NCI-H2171 (cell line): ENCODE measurements around the gene FHIT.
A peak's percentile ranks its signal among the peaks of the same experiment; 100 is the strongest.

ENCODE experiments used
- DNase-seq: peaks from one replicate; lab custom pipeline; 2025; lab: John Stamatoyannopoulos, UW

Gene FHIT

DNA sequence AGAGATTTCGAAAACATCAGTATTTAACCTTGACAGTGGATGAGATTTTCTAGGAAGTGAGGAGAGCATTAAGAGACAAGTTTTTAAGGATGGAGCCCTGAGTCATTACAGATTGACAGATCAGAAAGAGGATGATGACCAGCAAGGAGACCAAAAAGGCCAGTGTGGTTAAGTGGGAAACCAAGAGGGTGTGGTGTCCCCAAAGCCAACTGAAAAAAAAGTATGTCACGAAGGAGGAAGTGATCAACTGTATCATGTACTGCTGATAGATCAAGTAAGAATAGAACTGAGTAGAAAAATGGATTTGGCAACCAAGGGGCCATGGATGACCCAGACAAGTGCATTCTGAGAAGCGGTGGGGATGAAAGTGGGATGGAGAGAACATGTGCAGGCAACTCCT is 491.8 kb downstream of the FHIT start:
- DNase-seq: no peak

DNA sequence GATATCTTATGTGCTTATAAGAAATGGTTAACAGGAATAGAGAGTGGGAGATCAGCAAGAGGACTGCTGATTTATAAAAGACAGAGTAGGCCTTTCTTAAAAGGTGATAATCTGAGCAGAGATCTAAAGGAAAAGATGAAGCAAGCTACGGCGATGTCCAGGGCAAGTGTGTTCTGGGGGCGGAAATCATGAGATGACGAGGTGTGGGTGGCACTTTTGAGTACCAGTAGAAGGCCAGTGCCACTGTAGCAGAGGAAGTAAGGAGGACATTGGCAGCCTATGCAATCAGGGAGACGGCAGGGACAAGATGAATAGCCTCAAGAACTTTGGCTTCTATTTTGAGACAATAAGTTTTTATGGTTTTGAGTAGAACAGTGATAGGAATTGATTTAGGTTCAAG is 492.4 kb downstream of the FHIT start:
- DNase-seq: no peak

DNA sequence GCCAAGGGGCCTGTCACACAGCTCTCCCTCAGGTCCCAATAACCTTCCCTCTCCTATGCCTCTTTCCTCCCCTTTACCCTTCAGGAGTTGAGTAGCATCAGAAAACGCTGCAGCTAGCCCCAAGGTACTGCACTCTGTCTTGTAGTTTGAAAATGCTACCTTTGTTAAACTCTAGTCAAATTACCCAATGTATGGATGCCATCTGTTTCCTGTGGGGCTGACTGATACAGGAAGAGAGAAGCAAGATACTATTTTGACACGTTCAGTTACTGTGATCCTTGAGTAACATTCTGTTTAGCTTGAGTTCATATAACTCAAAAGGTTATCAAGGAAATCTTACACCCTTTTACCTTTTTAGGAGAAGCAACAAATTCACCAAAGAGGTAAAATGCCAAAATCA is 493.1 kb downstream of the FHIT start:
- no peak for DNase-seq

DNA sequence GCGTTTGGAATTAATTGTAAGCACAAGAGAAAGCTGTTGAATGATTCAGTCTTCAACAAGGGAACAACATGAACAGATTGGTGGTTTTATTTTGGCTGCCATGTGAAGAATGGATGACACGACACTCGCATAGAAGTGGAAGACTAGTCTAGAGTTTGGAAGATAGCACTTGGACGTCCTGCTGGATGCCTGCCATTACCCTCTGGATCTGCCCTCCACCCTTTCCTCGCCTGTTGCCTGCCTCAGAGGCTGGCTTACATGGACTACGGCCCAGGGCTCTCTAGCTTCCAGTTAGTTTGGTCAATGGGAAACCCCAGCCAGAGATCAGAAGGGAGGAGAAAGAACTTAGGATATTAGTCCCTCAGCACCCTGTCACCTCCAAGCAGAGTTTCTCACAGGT is 493.5 kb downstream of the FHIT start:
- DNase-seq: no peak

DNA sequence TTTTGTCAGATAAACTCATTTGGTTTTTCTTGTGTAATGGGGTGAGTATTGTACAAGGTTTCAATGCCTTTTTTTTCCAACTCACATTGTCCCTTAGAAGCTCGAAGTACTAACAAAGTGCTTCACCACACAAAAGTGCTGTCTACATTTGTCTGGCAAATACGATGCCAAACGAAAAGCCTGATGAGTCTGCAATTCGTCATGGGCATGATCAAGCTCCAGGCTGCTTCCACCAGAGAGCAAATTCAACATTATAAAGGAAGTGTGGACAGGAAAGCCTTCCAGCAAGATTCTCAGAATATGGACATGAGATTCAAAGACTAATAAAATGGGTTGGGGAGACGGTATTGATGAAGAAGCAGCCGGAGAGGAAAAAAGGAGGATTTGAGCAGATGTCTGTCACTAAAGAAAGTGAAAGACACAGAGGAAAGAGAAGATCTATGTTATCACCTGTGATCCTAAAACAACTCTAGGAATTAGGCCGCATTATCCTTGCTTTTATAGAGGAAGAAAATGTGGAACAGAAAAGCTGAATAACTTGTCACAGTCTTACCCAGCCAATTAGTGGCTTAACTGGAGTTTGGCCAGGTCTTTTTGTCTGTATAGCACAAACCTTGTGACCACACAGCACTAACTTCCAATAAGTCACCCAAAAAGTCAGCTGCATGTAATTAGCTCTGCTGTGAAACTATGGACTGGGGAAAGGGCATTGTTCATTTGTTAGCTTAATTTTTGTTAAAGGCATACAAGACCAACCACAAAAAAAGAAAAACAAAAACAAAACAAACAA is 494.8 kb downstream of the FHIT start:
- DNase-seq: no peak

DNA sequence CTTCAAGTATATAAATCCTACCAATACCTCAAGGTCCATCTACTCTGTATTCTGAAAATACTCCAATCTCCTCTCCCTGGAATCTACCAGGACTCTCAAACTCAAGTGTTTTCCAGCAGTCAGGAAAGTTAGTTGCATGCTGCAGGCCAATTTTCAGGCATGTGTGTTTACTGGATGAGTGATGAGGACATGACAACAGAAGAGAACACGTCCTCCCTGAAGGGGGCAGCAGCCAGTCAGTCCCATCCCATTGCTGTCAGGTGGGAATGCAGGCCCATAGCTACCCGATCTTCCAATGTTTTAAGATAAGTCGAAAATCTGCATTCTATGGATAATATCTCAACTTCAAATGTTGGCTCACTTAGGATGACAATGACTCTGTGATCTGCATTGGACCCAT is 496.2 kb downstream of the FHIT start:
- DNase-seq: no peak

DNA sequence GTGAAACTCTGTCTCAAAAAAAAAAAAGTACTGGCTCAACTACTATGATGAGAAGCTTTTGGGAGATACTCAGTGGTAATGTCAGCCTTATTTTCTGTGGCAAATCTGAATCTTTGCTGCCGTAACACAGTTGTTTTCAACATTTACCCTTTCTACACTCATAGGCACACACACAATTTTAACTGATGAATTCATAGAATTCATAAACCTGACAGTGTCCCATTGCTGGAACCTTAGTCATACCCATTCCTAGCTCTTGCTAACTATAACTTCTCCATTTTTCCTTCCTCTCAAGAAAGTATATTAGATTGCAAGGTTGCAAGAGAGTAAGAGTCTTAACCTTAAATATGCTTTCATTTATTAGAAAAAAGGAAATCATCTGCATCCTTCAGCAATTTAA is 496.6 kb downstream of the FHIT start:
- no peak for DNase-seq

DNA sequence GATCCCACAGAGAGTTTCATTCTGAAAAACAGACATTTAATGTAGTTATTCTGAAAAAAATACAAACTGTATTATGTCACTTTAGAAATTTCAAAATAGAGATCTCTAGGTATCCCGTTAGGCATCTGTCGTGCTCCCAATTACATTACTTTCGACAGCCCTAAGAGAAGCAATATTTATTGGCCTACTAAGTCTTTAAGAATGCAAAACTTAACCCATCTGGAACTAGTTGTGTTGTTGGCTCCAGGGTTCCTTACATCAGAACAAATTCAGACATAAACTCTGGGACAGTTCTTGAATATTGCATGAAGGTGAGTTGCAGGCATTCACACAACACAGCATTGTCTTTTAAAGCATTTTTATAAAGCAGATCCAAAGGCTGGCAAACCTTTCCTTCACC is 498.4 kb downstream of the FHIT start:
- DNase-seq: no peak

DNA sequence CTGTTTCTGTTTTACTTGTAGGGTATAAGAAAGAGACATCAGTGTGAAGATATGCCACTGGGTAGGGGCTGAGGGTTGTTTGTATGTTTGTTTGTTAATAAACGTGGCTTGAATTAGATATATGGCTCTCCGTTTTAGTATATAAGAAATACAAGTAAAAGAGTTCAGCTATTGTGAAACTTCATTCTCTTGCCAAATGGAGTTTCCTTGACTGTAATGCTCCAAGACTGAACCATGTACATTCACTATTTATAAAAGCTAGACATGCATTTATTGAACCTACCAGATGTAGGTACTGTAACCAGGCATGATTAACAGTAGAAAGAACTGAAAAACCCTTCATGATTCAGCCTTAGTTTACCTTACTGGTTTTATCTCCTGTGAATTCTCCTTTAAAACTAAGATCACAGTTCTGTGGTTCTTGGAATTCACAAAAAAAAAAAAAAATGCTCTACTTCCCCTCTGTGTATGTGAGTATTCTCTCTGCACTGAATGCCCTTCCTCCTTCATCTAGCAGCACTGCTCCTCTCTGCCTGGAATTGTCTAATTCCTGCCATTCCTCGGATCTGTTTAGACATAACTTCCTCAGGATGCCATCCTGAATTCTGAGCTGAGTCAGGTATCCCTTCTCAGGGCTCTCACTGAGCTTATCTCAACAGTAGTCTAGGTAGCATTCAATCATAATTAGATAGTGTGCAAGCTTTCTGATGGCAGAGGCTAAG is 504.4 kb downstream of the FHIT start:
- no peak for DNase-seq

DNA sequence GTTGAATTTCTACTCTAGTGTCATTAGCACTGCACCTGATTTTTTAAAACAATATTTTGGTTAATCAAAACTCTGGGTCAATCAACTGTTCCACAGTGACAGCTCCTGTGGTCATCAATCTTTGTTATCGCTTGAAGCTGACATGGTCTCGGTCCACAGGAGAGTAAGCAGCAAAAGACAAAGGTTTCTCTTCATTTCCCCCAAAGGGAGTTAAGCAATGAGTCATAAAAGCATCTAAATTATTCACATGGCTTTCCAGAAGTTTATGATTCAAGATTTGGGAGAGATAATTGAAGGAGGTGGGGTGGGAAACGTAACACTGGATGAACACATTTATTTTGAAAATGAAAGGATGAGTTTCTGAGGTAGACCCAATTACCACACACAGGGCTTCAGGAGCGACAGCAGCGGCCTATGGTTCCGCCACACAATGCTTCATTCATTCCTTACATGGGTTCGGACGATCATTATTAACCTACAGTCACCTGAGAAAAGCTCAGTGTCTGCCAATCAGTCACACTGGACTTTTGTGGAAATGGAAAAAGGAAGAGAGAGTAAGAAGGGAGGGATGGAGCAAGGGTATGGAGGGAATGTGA is 505.1 kb downstream of the FHIT start:
- DNase-seq: no peak

DNA sequence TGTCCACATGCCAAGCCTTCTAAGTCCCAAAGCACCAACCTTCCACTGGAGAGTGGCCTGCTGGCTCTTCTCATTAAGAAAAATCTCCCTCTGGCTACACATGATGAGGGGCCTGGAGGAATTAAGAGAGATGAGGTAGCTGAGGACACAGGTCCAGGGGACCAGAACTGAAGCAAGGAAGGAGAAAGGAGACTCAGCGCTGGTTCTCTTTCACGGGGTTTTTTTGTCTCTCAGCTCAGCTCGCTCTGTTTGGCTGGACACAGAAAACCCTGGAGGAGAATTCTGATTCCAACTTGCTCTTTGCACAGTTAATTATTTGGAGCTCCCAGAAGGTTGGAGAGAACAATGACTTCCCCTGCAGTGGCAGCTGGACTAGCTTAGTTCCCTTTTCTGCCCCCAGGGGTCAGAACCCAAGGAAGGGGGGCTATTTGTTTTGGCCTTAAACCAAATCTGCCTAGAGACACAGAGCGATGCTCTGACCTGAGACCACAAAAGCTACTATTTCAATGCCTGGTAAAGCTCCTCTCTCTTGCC is 507.6 kb downstream of the FHIT start:
- no peak for DNase-seq

DNA sequence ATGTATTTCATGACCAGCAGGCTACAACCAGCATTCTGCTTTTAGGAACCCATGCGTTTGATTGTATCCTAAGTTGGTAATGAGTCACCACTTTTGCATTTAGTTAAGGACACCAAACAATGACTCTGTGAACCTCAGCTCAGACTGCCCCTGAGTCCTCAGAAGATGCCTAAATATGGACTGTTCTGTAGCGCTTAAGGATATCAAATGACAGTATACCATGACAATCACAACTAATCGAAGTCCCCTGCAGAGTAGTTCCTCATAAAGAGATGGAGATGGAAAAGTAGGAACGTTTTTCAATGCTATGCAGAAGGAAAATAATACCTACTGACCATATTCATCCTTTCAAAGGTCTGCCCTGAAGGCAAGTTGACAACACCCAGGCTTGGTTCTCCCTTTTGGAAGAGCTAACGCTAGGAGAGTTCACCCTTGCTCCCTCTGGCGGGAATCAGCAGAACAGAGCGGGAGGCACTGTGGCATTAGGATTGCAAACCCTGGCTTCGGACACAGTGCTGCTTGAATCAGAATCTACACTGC is 508.6 kb downstream of the FHIT start:
- no peak for DNase-seq

DNA sequence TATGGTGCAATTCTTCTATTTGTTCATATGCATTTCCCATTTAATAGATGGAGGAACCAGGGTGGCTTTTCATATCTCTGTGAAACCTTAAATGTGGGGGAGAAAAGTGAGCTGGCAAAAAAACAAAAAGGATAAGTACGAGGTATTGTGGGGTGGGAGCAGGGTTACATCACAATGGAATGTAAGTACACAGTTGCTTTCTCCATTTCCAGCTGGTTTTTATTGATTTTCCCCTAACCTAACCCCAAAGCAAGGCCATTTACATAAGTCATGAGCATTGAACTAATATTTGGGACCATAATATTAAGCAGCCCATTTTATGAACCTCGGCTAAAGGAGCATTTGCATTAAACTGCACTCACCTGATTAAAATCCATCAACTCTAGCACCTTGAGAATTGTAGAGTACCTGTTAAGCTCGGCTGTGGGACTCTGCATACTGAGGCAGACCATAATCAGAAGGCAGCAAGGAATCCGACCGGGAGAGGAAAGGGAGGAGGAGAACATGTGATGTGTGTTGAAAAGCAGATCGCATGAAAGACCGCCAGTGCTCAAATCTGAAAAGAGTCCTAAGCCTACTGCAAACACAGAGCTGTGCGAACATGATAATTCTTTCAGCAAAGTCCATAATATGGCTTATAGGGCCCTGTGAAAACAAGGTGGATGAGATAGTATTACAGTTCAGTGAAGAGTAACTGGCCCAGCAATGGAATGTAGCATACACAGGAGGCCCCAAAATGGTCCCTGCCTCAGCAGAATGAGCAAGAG is 513.4 kb downstream of the FHIT start:
- DNase-seq: no peak

DNA sequence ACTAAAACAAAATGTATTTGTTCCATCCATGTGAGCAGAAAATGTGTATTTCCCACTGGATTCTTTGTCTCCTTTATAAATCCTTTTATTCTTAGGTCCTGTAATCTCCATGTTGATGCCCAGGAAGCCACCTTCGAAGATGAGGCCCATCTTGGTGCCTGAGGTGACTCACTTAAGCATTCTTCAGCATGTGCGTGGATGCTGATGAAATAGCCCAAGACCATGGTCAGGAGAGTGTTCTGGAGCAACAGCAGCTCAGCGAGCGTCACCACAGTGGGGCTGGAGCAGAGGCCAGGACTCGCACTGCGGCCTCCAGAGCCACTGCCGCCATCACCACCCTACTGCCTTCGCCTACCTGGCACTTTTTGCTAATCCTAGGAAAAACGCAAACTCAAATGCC is 520.9 kb downstream of the FHIT start:
- DNase-seq: no peak

DNA sequence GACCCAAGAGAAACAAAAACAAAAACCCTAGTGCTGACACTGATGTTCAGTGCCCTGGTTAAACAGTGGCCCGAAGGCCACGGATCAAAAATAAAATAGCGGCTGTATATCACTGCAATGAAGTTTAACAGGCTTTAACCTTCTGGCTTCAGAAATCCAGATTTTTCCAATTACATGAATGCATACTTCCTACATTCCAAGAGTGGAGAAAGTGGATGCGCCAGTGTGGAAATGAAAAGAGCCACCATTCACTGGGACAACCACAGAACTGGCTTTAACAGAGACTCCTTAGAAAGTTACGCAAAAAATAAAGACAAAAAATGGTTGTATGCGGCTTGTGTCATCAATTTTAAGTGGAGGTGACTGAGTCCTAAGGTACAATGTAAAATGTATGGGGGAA is 522.2 kb downstream of the FHIT start:
- no peak for DNase-seq

DNA sequence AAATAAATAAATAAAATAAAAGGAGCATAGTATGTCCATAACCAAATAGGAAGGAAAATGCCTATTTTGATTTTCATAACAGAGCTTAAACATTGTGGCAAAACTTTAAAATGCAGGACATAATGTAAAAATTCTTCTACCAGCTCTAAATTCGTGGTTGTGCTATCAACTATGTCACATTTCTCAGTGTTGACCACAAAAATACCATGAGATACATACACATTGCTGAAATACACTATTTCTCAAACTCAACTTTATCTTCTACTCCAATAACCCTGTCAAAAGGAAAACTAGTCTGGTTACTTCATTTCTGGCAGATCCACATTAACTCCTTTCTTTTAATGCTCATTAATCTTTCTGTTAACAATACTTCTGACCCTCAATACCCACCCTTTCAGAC is 523.2 kb downstream of the FHIT start:
- DNase-seq: no peak

DNA sequence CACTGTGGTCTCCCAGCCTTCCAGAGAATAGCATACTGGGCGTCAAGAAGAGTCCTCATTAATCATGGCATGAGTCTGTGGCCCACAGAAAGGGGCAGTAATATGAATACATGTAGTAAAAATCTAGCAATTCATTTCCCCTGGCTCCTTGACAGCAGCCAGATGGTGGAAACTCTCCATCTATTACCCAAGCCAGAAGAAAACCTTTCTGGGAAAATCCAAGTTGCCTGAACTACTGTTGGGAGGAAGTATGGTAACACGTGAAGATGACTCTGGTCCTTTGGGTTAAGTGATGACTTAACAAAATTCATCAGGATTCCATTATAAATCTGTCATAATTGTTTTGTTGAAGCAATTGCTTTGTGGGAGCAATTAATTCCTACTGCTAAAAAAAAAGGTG is 530.5 kb downstream of the FHIT start:
- DNase-seq: no peak

DNA sequence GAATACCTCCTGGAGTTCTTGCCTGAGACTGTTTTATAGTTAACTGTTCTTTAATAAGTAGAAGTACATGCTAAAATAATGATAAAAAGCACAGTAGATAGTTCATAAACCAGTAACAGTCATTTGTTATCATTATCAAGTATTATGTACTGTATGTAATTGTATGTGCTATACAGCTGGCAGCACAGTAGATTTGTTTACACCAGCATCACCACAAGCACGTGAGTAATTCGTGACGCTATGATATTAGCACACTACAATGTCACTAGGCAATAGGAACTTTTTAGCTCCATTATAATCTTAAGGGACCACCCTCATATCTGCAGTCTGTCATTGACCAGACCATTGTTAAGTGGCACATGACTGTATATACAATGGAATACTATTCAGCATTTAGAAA is 534.7 kb downstream of the FHIT start:
- DNase-seq: no peak

DNA sequence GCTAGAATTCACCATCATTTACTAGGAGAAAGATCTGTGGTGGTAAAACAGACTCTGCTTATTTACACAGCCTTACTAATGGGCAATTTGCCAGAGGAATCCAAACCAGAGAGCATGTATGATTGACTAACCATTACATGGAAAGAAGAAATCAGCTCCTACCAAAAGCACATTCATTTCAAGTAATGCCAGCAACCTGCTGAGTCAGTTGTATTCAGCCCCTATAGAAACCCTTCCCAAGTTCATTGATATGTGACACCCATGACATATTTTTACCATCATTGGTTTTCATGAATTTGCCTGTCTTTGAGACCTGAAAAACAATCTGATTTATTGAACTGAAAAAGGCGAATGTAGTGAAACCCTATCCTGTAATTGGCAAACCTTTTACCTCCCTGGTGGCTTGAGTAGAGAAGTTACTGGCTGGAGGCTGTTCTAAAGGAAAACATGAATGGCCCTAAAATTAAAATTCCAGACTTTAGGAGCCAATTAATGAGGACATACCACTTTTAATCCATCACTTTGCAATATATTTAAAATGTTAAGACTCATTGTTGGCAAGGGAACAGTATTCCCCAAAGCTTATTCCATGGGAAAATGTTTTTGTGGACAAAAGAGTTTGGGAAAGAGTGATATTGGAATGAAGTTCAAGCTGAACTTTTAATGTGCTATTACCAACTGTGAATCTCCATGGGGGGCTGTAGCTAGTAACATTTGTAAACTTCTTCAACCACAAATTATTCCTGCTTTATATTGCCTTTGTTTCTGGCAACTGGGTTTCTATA is 542.9 kb downstream of the FHIT start:
- DNase-seq: peak; percentile 57

DNA sequence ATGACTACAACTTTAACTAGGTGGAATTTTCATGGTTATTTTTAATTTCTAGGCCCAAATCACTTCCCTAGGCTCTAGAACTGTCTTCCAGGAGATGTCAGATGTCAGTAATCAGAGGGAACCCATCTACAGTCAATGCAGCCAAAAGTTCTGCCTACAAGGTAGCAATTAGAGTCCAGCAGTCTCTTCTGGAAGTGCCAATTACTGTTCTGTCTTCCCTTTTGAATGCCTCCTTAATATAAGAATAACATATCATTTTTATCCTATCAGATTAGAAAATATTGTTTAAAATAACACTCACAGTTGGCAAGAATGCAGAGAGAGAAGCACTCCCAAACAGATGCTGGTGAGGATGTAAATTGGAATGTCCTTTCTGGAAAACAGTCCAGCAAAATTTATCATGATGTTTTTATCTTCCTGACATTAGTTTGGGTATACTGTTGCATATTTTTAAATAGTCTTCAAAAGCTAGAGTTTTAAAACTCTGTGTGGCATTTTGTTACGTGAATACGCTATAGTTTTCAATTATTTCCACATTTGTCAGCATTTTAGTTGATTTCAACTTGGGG is 543.7 kb downstream of the FHIT start:
- no peak for DNase-seq
